GM12865 (cell line): ENCODE results near the gene YPEL2.

Source experiments
- DNase-seq: peaks from one replicate; pipeline ENCODE4 v3.0.0; 2010; ENCODE audit warnings: low read depth
- H3K4me3 ChIP-seq: 2 replicates; pipeline ENCODE4 v1.5.1; 2011; ENCODE audit warnings: mild to moderate bottlenecking, low read depth, low read length, control low read depth
- TF ChIP-seq, protein P1 (sequence below): IDR thresholded peaks from 2 replicates; pipeline ENCODE4 v1.5.1; 2011; ENCODE audit warnings: low read length, control low read depth, low read depth, inconsistent platforms; ENCODE audit not compliant: insufficient read depth; ENCODE audit errors: missing control alignments

The YPEL2 gene

DNA sequence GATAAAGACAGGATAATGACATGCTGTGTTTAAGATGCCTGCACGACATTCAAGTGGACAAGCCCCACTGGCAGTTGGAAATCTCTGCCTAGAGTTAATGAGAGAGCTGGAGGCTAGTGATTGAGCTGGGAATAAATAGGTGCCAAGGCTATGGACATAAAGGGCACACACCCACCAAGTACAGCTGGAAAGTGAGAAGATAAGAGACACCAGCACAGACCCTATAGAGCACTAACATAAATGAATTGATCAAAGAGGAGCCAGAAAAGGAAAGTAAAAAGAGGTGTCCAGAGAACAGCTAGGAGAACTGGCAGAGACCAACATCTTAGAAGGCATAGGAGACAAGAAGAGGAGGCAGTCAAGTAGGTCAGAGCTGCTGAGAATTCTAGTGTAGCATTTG is 101.2 kb downstream of the YPEL2 start:
- TF ChIP-seq, protein P1, sequence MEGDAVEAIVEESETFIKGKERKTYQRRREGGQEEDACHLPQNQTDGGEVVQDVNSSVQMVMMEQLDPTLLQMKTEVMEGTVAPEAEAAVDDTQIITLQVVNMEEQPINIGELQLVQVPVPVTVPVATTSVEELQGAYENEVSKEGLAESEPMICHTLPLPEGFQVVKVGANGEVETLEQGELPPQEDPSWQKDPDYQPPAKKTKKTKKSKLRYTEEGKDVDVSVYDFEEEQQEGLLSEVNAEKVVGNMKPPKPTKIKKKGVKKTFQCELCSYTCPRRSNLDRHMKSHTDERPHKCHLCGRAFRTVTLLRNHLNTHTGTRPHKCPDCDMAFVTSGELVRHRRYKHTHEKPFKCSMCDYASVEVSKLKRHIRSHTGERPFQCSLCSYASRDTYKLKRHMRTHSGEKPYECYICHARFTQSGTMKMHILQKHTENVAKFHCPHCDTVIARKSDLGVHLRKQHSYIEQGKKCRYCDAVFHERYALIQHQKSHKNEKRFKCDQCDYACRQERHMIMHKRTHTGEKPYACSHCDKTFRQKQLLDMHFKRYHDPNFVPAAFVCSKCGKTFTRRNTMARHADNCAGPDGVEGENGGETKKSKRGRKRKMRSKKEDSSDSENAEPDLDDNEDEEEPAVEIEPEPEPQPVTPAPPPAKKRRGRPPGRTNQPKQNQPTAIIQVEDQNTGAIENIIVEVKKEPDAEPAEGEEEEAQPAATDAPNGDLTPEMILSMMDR: no peak
- DNase-seq: no peak
- no peak overlapping the region for H3K4me3 ChIP-seq

DNA sequence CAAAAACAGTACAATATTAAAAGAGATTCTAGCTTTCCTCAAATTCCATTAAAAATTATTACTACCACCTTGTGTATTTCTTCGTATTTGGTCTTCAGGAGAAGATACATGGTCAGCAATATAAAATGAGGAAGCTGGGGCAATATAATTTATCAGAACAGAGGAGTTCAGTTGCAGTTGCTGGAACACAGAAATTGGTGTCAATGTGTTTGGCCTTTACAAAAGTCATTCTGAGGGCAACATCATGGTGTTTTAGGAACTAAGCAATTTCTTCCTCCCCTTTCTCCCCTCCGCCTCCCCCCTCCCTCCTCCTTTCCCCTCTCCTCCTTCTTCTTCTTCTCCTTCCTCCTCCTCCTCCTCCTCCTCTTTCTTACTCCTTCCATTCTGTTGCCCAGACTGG is 102.1 kb downstream of the YPEL2 start:
- TF ChIP-seq, protein P1: no peak
- H3K4me3 ChIP-seq: no peak overlapping the region
- DNase-seq: no peak

DNA sequence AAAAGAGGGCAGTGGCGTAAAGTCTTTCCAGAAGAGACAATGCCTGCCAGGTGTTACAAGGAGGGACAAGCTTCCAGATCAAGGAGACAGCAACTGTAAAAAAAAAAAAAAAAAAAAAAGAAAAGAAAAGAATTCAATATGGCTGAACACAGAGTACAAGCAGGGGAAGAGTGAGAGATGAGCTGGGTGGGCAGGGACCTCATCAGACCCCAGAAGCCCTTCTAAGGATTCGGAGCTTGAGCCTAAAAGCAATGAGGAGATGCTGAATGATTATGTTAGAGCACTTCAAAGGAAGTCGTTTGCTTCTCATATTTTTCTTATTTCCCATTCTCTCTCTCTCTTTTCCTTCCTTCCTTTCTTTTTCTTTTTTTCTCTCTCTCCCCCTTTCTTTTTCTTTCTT is 103.0 kb downstream of the YPEL2 start:
- TF ChIP-seq, protein P1: no peak
- no peak for DNase-seq
- H3K4me3 ChIP-seq: no peak overlapping the region

DNA sequence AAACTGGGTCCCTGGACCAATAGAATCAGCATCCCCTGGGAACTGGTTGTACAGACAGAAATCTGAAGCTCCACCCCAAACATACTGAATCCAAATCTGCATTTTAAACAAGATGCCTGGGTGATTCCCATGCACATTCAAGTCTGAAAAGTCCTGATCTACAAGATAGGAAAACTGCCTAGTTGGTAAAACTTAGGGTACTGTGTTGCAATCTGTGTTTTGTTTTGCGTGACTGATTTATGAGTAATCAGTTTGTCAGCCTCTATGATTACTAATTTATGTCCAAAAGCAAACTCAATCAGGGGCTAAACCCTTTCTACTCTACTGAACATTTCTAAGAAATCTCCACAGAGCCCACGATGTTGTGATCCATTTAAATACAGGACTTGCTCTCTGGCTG is 103.8 kb downstream of the YPEL2 start:
- TF ChIP-seq, protein P1: no peak
- peak; percentile 21 for DNase-seq
- H3K4me3 ChIP-seq: no peak overlapping the region

DNA sequence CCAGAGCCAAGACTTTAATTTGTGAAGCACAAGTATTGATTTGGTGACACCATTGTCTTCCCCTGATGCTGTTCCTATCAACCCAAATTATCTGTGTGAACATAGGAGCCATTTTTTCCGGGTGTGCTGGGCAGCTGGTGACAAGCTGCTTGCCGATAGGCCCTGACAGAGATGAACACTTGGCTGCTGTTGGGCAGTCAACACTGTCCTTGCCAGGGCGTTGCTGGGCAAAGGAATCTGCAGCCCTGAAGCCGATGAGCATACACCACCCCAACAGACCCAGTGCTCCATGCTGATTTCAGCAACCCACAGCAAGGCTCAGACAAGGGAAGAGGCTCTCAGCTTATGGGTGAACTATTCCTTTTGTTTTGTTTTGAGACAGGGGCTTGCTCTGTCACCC is 105.4 kb downstream of the YPEL2 start:
- DNase-seq: no peak
- TF ChIP-seq, protein P1: no peak
- H3K4me3 ChIP-seq: no peak overlapping the region

DNA sequence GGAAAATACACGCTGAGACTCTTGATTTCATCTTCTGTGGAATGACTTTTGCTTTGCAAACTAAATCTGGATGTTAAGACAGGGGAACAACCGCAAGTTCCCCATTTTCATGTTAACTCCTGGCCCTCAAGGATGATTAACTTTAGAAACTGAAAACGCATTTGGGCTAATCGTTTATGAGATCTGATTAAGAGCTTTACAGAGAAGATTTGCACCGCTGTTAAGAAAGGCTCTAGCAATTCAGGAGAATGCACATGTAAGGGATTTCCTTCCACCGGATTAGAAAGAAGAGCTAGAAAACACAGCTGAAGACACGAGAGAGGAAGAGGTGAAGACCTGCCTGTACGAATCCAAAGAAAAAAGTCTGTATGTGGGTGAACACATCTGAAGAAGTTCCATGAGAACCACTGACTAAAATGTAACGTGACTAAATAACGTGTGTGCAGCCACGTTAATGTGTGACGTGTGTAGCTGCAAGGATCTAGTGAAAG is 106.4 kb downstream of the YPEL2 start:
- DNase-seq: peak; percentile 37
- TF ChIP-seq, protein P1: no peak
- H3K4me3 ChIP-seq: no peak overlapping the region

DNA sequence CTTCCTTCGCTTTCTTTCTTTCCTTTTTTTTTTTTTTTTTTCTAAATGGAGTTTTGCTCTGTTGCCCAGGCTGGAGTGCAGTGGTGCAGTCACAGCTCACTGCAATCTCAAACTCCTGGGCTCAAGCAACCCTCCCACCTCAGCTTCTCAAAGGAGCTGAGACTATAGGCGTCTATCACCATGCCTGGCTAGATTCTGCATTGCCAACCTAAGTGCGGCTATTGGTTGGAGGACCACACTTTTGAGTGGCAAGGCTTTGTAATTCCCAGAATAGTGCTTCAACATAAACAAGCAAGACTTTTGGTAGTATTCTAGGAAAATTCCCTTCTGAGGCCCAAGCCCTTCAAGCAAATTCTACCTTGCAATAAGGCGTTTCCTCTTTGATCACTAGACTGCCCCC is 107.8 kb downstream of the YPEL2 start:
- H3K4me3 ChIP-seq: no peak overlapping the region
- TF ChIP-seq, protein P1: no peak
- no peak for DNase-seq
